OCI-LY7 (cell line): ENCODE data around the gene PPAT. TPM values are rescaled to one million over a fixed set of nuclear protein-coding genes. Genes with fewer than 3 reads are reported as not detected.

Experiments
- BruUV-seq: library from RNA; stranded (reverse); fragments of 400-500 nt; replicated peaks from 2 replicates; lab custom pipeline; 2021; lab: Mats Ljungman, UMichigan
- CTCF ChIA-PET: fragments of 300-600 bp; sonication (Branson Sonifier 250); formaldehyde crosslinking; loops from one replicate; lab custom pipeline; 2022; ENCODE audit warnings: antibody characterized with exemption; ENCODE audit not compliant: unreplicated experiment; lab: Charles Lee
- POLR2A ChIA-PET: fragments of 300-600 bp; sonication (Branson Sonifier 250); formaldehyde crosslinking; loops from one replicate; lab custom pipeline; 2022; ENCODE audit warnings: antibody characterized with exemption; lab: Charles Lee
- DNase-seq: peaks from one replicate; pipeline ENCODE4 v3.0.0-alpha.2; 2015; ENCODE audit warnings: low spot score
- H2AFZ ChIP-seq: fragments of 200-600 bp; sonication (generic), shearing (Covaris generic); 2 replicates; pipeline ENCODE4 v1.6.1; 2014; ENCODE audit warnings: mild to moderate bottlenecking, antibody characterized with exemption, low read length, moderate library complexity
- H3K27ac ChIP-seq: fragments of 200-600 bp; sonication (generic); 2 replicates; pipeline ENCODE4 v1.5.1; 2014; ENCODE audit warnings: mixed run types, low read depth, mild to moderate bottlenecking, moderate library complexity, low read length, inconsistent platforms; ENCODE audit not compliant: poor library complexity, severe bottlenecking
- H3K36me3 ChIP-seq: fragments of 200-600 bp; sonication (generic); 2 replicates; pipeline ENCODE4 v1.6.1; 2014; ENCODE audit warnings: mild to moderate bottlenecking, antibody characterized with exemption, low read length, moderate library complexity, mixed read lengths; ENCODE audit not compliant: insufficient read depth
- H3K4me1 ChIP-seq: fragments of 200-600 bp; sonication (generic); 2 replicates; pipeline ENCODE4 v1.5.1; 2014; ENCODE audit warnings: mild to moderate bottlenecking, low read length; ENCODE audit not compliant: insufficient read depth, poor library complexity, severe bottlenecking
- H3K4me2 ChIP-seq: fragments of 200-600 bp; sonication (generic); 2 replicates; pipeline ENCODE4 v1.6.1; 2014; ENCODE audit warnings: mild to moderate bottlenecking, low read length
- H3K4me3 ChIP-seq: fragments of 200-600 bp; sonication (generic); 2 replicates; pipeline ENCODE4 v1.5.1; 2014; ENCODE audit warnings: mild to moderate bottlenecking, low read depth, low read length; ENCODE audit not compliant: poor library complexity, severe bottlenecking
- H3K79me2 ChIP-seq: fragments of 200-600 bp; sonication (generic); 2 replicates; pipeline ENCODE4 v1.6.1; 2016; ENCODE audit warnings: low read depth, mild to moderate bottlenecking, low read length, moderate library complexity, mixed read lengths; ENCODE audit not compliant: insufficient read depth
- H3K9me2 ChIP-seq: fragments of 200-600 bp; sonication (generic); 2 replicates; pipeline ENCODE4 v1.6.1; 2016; ENCODE audit warnings: mild to moderate bottlenecking, low read length, mixed read lengths; ENCODE audit not compliant: insufficient read depth
- H3K9me3 ChIP-seq: fragments of 200-600 bp; sonication (generic); 2 replicates; pipeline ENCODE4 v1.6.1; 2014; ENCODE audit warnings: mild to moderate bottlenecking, mixed run types, low read length, mixed read lengths
- H4K20me1 ChIP-seq: fragments of 200-600 bp; sonication (generic); 2 replicates; pipeline ENCODE4 v1.6.1; 2014; ENCODE audit warnings: mild to moderate bottlenecking, antibody characterized with exemption, low read length, moderate library complexity, mixed read lengths; ENCODE audit not compliant: insufficient read depth
- EZH2phosphoT487 ChIP-seq: fragments of 200-600 bp; sonication (generic); IDR thresholded peaks from 2 replicates; pipeline ENCODE4 v1.6.1; 2018; ENCODE audit warnings: low read depth, borderline replicate concordance, mild to moderate bottlenecking, mixed run types, antibody characterized with exemption, low read length, moderate library complexity, mixed read lengths
- intact Hi-C: fragments of 100-400 bp; cut with micrococcal nuclease; formaldehyde crosslinking; loops from one replicate; pipeline ENCODE4 v1.10.0; 2022; ENCODE audit not compliant: unreplicated experiment
- total RNA-seq, 2 experiments: library from RNA; depleted of rRNA in 1 of 2; stranded (reverse); fragments of >200 nt in 1 of 2; shearing (Covaris generic) in 1 of 2; gene quantifications; 2 replicates each; pipeline ENCODE4 v1.2.3, GENCODE V29; 2014 to 2022
- TF ChIP-seq, protein P1 (sequence below): fragments of 200-600 bp; sonication (generic); conservative IDR thresholded peaks from 2 replicates; pipeline ENCODE4 v1.5.1; 2014; ENCODE audit warnings: mild to moderate bottlenecking, antibody characterized with exemption, low read length, moderate library complexity, mixed read lengths

PPAT gene
- total RNA-seq, 2 experiments from 2014 or later: 35.8 to 54.3 TPM

DNA sequence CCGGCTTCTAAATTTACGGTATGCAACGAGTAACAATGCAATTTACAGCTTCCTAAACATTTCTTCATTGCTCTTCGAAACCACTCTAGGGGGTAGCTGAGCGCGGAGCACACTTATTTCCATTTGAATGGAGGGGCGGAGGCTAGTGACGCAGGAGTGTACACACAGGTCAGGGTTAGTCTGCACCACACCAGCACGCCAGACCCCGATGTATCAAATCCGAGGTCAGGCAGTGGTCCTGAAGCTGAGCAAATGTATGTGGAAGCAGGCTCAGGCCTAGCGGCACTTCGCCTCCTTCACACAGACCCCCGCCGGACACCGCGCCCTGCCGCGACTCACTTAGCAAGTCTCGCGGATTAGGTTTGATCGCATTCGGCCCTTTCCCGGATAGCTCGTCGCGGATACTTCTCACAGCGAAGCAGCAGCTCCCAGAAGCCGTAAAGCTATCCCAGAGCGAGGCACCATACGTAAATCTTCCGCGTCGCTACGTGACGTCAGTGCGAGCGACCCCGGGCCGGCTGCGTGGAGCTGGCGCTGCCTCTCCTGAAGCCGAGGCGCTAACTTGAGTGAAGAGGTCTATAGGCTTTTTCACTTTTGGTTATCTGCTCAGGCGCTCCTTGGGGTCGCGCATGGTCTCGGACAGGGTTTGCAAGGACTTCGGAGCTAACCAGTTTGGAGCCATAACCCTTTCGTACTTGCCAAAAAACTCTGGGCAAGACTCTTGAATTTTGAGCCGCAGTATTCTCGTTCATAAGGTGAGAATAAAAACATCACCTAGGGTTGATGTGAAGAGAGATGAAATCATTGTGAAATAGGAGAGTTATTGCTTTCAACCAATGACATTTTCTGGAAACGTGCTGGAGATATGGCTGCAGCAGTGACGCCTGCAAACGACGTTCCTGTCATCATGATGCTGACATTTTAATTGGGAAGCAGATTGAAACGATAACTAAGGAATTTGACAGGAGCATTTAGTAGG is 48.1 kb downstream of the PPAT start, which contains the start of gene AASDH:
Gene AASDH, minus strand, starts transcription at position 469 of the 979 bp plus-strand sequence. CDS start 3,192 bp downstream, outside the sequence.
- ChIA-PET CTCF (interaction anchor here (1.1 kb wide), 1 partner anchor 48 kb away, joined by 6 read pairs; the partner anchor contains the start of gene PPAT), POLR2A (interaction anchor here (0.6 to 2.6 kb wide), 37 partner anchors 9 to 792 kb away, joined by 3 to 31 read pairs (median 4); partner anchors contain the start of genes CEP135, PAICS, POLR2B and PPAT)
- H3K79me2 ChIP-seq: peaks cover 27% of the 10 kb centered on the region
- H3K27ac ChIP-seq: peak within 1 kb of the TSS; percentile 85
- H3K4me3 ChIP-seq: peak within 1 kb of the TSS; percentile 77
- peak within 1 kb of the TSS; percentile 70 for H2AFZ ChIP-seq
- TF ChIP-seq EZH2phosphoT487: no peak
- TF ChIP-seq, protein P1, sequence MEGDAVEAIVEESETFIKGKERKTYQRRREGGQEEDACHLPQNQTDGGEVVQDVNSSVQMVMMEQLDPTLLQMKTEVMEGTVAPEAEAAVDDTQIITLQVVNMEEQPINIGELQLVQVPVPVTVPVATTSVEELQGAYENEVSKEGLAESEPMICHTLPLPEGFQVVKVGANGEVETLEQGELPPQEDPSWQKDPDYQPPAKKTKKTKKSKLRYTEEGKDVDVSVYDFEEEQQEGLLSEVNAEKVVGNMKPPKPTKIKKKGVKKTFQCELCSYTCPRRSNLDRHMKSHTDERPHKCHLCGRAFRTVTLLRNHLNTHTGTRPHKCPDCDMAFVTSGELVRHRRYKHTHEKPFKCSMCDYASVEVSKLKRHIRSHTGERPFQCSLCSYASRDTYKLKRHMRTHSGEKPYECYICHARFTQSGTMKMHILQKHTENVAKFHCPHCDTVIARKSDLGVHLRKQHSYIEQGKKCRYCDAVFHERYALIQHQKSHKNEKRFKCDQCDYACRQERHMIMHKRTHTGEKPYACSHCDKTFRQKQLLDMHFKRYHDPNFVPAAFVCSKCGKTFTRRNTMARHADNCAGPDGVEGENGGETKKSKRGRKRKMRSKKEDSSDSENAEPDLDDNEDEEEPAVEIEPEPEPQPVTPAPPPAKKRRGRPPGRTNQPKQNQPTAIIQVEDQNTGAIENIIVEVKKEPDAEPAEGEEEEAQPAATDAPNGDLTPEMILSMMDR: no peak
- H3K4me1 ChIP-seq: peaks cover 22% of the 10 kb centered on the region
- TSS peak; percentile 82 for BruUV-seq
- H3K9me3 ChIP-seq: no peaks in the 10 kb centered on the region
- H3K4me2 ChIP-seq: peak within 1 kb of the TSS; percentile 86
- H3K36me3 ChIP-seq: peaks cover 11% of the 10 kb centered on the region
- peak; percentile 95 for DNase-seq
- no peaks in the 10 kb centered on the region for H3K9me2 ChIP-seq
- H4K20me1 ChIP-seq: no peaks in the 10 kb centered on the region
- intact Hi-C loops: loop anchor here (1.0 to 10.0 kb wide), 6 partner anchors 48 to 587 kb away; partner anchors contain the start of genes CEP135, NOA1, POLR2B and PPAT

DNA sequence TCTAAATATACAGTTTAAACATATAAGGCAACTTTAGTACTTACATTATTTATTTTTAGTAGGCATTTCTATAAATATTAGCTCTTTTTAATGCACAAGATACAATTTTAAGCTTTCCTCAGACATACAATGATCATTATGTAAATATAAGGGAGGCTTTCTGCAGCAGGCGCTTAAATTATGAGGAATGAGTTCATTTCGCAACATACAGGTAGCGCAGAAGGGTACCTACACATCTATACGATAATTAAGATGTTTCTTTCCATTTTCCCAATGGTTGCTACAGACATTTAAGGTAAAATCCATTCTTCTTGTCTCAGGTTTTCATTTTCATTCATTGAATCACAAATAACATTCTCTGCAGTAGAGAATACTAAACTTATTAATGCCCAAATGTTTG is 49.3 kb downstream of the PPAT start:
- no peak overlapping the region for H2AFZ ChIP-seq
- TF ChIP-seq, protein P1: no peak
- TF ChIP-seq EZH2phosphoT487: no peak
- POLR2A ChIA-PET: interaction anchor here (0.6 to 2.6 kb wide), 10 partner anchors 17 to 438 kb away, joined by 3 to 31 read pairs (median 3); partner anchors contain the start of genes PAICS and PPAT
- peaks cover 22% of the 10 kb centered on the region for H3K4me1 ChIP-seq
- no peaks in the 10 kb centered on the region for H4K20me1 ChIP-seq
- H3K4me2 ChIP-seq: peak overlapping the region; percentile 86
- 0 out of 2 replicates have a peak, but pooled peaks cover 4% of the 10 kb centered on the region for H3K36me3 ChIP-seq
- H3K9me2 ChIP-seq: no peaks in the 10 kb centered on the region
- CTCF ChIA-PET: no interaction called here
- peak overlapping the region; percentile 77 for H3K4me3 ChIP-seq
- intact Hi-C loops: loop anchor here (2.0 to 10.0 kb wide), 4 partner anchors 339 to 589 kb away; partner anchors contain the start of genes CEP135, NOA1, POLR2B and REST
- no TSS peak for BruUV-seq
- H3K27ac ChIP-seq: peak overlapping the region; percentile 85
- no peak for DNase-seq
- peaks cover 27% of the 10 kb centered on the region for H3K79me2 ChIP-seq
- no peaks in the 10 kb centered on the region for H3K9me3 ChIP-seq
